Endothelial cell of umbilical vein (primary cell): ENCODE measurements around the gene WDFY3. TPM values are rescaled to one million over a fixed set of nuclear protein-coding genes. Genes with fewer than 3 reads are reported as not detected.

Experiments
- BruUV-seq: library from RNA; stranded (reverse); fragments of 400-500 nt; replicated peaks from 2 replicates; lab custom pipeline; 2021; lab: Mats Ljungman, UMichigan
- CTCF ChIA-PET: fragments of 300-600, 350-600 bp; sonication (Branson Sonifier 250); formaldehyde crosslinking; loops from one replicate; lab custom pipeline; 2021; ENCODE audit warnings: antibody characterized with exemption, inconsistent platforms; lab: Charles Lee
- POLR2A ChIA-PET: fragments of 300-600, 350-600 bp; sonication (Branson Sonifier 250); formaldehyde crosslinking; loops from one replicate; lab custom pipeline; 2021; ENCODE audit warnings: antibody characterized with exemption, inconsistent platforms; lab: Charles Lee
- DNase-seq: peaks from one replicate; pipeline ENCODE4 v3.0.0-alpha.2; 2011; ENCODE audit warnings: low read depth, low spot score
- FAIRE-seq: peaks from 2 replicates; lab custom pipeline; 2011; peaks lifted over from hg19 to GRCh38; lab: Jason Lieb, UNC
- H2AFZ ChIP-seq: 2 replicates; pipeline ENCODE4 v1.6.0; 2012; ENCODE audit warnings: low read depth, low read length, control low read depth, inconsistent platforms
- H3K27ac ChIP-seq: 2 replicates; pipeline ENCODE4 v1.5.1; 2011; ENCODE audit warnings: low read depth, mild to moderate bottlenecking, control low read depth, low read length, moderate library complexity; ENCODE audit not compliant: insufficient read depth
- H3K27me3 ChIP-seq, 2 experiments: 2 replicates each; pipeline versions ENCODE4 v1.6.0 to v1.6.1; 2011; ENCODE audit warnings: low read length in 2 of 2, mixed read lengths in 1 of 2; ENCODE audit not compliant: control insufficient read depth in 2 of 2, insufficient read depth in 2 of 2
- H3K36me3 ChIP-seq, 2 experiments: 2 replicates in 1 of 2; 3 replicates in 1 of 2; pipeline ENCODE4 v1.5.1; 2011; ENCODE audit warnings: low read length in 2 of 2, mild to moderate bottlenecking in 1 of 2, moderate library complexity in 1 of 2; ENCODE audit not compliant: control insufficient read depth in 2 of 2, insufficient read depth in 2 of 2; ENCODE audit errors: extremely low read depth in 1 of 2
- H3K4me1 ChIP-seq: 3 replicates; pipeline ENCODE4 v1.5.1; 2011; ENCODE audit warnings: mild to moderate bottlenecking, low read length; ENCODE audit not compliant: control insufficient read depth, insufficient read depth; ENCODE audit errors: extremely low read depth
- H3K4me2 ChIP-seq: 2 replicates; pipeline ENCODE4 v1.6.1; 2011; ENCODE audit warnings: low read length, control low read depth, mixed read lengths; ENCODE audit not compliant: insufficient read depth
- H3K4me3 ChIP-seq, 3 experiments: fragments of 200-600 bp in 1 of 3; sonication (generic), shearing (Covaris generic) in 1 of 3; replicated peaks in 1 of 3; 2 replicates each; pipeline ENCODE4 v1.5.1; 2011 to 2016; ENCODE audit warnings: control low read depth in 3 of 3, low read length in 3 of 3, mild to moderate bottlenecking in 2 of 3, inconsistent platforms in 1 of 3, low read depth in 1 of 3, moderate library complexity in 1 of 3; ENCODE audit not compliant: insufficient read depth in 1 of 3
- H3K79me2 ChIP-seq: 2 replicates; pipeline ENCODE4 v1.6.0; 2012; ENCODE audit warnings: low read length, inconsistent platforms; ENCODE audit not compliant: control insufficient read depth, insufficient read depth
- H3K9ac ChIP-seq: replicated peaks from 2 replicates; pipeline ENCODE3; 2011; ENCODE audit warnings: low read length, control low read depth; ENCODE audit not compliant: insufficient read depth; ENCODE audit errors: extremely low read depth
- H3K9me1 ChIP-seq: replicated peaks from 3 replicates; pipeline ENCODE4 v1.6.0; 2011; ENCODE audit warnings: mild to moderate bottlenecking, low read length; ENCODE audit not compliant: control insufficient read depth, insufficient read depth; ENCODE audit errors: extremely low read depth
- H3K9me3 ChIP-seq: replicated peaks from 2 replicates; pipeline ENCODE4 v1.5.1; 2012; ENCODE audit warnings: low read length, inconsistent platforms; ENCODE audit not compliant: control insufficient read depth, insufficient read depth
- H4K20me1 ChIP-seq: replicated peaks from 2 replicates; pipeline ENCODE3; 2011; ENCODE audit warnings: mild to moderate bottlenecking, low read length; ENCODE audit not compliant: control insufficient read depth, insufficient read depth; ENCODE audit errors: extremely low read depth
- EZH2 ChIP-seq: IDR thresholded peaks from 2 replicates; pipeline ENCODE4 v1.6.1; 2012; ENCODE audit warnings: borderline replicate concordance, low read depth, mild to moderate bottlenecking, moderate library complexity, low read length, inconsistent platforms; ENCODE audit not compliant: severe bottlenecking
- FOS ChIP-seq: IDR thresholded peaks from 2 replicates; pipeline ENCODE4 v1.6.1; 2011; ENCODE audit warnings: mild to moderate bottlenecking, low read length, moderate library complexity, borderline replicate concordance; ENCODE audit not compliant: insufficient read depth
- GATA2 ChIP-seq: IDR thresholded peaks from 2 replicates; pipeline ENCODE4 v1.7.0; 2011; ENCODE audit warnings: low read depth, mild to moderate bottlenecking, moderate library complexity, mixed read lengths, low read length; ENCODE audit not compliant: insufficient read length, insufficient read depth
- JUN ChIP-seq: IDR thresholded peaks from 2 replicates; pipeline ENCODE4 v1.6.1; 2011; ENCODE audit warnings: borderline replicate concordance, low read depth; ENCODE audit not compliant: insufficient read length, insufficient read depth
- MYC ChIP-seq: IDR thresholded peaks from one replicate; pipeline ENCODE4 v1.6.1; 2011; ENCODE audit warnings: mild to moderate bottlenecking, low read depth, low read length
- POLR2A ChIP-seq: IDR thresholded peaks from 2 replicates; pipeline ENCODE4 v1.6.1; 2012; ENCODE audit warnings: low read depth, mild to moderate bottlenecking, control low read depth, low read length
- POLR2AphosphoS5 ChIP-seq: IDR thresholded peaks from 2 replicates; pipeline ENCODE4 v1.6.1; 2012; ENCODE audit warnings: low read depth, mild to moderate bottlenecking, control low read depth, low read length, moderate library complexity; ENCODE audit not compliant: insufficient read depth
- dilution Hi-C: fragments of 300-500 bp; cut with MboI; formaldehyde crosslinking; loops from one replicate; pipeline ENCODE4 v1.15.0; 2019; ENCODE audit warnings: low sequenced_read_pairs; ENCODE audit not compliant: extremely low pct_ligation_motif_present
- intact Hi-C: fragments of 100-400 bp; cut with micrococcal nuclease; formaldehyde crosslinking; loops from one replicate; pipeline ENCODE4 v1.10.0; 2022
- polyA plus RNA-seq, 4 experiments: library from polyadenylated mRNA; depleted of rRNA in 3 of 4; stranded (reverse) in 3 of 4; unstranded in 1 of 4; fragments of >200 nt; gene quantifications; 2 replicates each; pipeline versions ENCODE4 v1.2.1 to v1.2.3, GENCODE V29; 2011 to 2012; ENCODE audit warnings: missing spikeins in 1 of 4
- total RNA-seq: library from RNA; stranded (reverse); gene quantifications from 2 replicates; pipeline ENCODE4 v1.2.3, GENCODE V29; 2021
- TF ChIP-seq, protein P1 (sequence below): IDR thresholded peaks from 2 replicates; pipeline ENCODE4 v1.6.1; 2011; ENCODE audit not compliant: insufficient read depth, insufficient read length
- TF ChIP-seq, protein P2 (sequence below), 2 donors: IDR thresholded peaks; 1 replicate in 1 of 2; 2 replicates in 1 of 2; pipeline ENCODE4 v1.5.1; 2011; ENCODE audit warnings: low read length in 2 of 2, mild to moderate bottlenecking in 2 of 2, moderate library complexity in 2 of 2, control low read depth in 1 of 2, inconsistent platforms in 1 of 2, low read depth in 1 of 2; ENCODE audit not compliant: insufficient read depth in 1 of 2; ENCODE audit errors: extremely low read depth in 1 of 2

Gene WDFY3
- total and polyA plus RNA-seq, 2 donors (not counting 3 experiments of a cell fraction or from before 2014, with no cell fraction given), result 37.0 to 113 TPM

DNA sequence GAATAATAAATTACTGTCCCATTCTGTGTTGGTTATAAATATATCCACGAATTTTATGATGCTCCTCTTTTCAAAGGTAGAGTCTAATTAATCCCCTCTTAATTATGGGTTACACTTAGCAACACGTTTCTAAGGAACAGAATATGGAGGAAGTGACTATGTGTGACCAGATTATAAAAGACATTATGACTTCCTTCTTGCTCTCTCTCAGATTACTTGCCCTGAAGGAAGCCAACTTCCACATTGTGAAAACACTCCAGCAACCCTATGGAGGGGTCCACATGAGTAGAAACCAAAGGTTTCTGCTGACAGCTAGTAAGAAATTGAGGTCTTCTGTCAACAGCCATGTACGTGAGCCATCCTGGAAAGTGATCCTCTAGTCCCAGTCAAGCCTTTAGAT, 59.3 kb downstream of the WDFY3 start:
- H3K9me1 ChIP-seq, result no peaks in the 10 kb centered on the region
- no peaks in the 10 kb centered on the region for H3K4me1 ChIP-seq
- no peak overlapping the region for H3K9ac ChIP-seq
- DNase-seq, result no peak
- H3K27me3 ChIP-seq, result no peaks in the 10 kb centered on the region
- intact Hi-C loops (no loop called here), dilution Hi-C loops (no loop called here)
- H3K79me2 ChIP-seq, result peaks cover 25% of the 10 kb centered on the region
- no TSS peak for BruUV-seq
- ChIA-PET CTCF (interaction anchor here (0.6 to 1.0 kb wide), 2 partner anchors 10 to 73 kb away, joined by 3 read pairs; no protein-coding TSS in a partner anchor), POLR2A (no interaction called here)
- TF ChIP-seq POLR2A (no peak), MYC (no peak), EZH2 (no peak), POLR2AphosphoS5 (no peak), FOS (no peak), JUN (no peak), GATA2 (no peak)
- TF ChIP-seq, protein P1, sequence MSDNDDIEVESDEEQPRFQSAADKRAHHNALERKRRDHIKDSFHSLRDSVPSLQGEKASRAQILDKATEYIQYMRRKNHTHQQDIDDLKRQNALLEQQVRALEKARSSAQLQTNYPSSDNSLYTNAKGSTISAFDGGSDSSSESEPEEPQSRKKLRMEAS, result no peak
- TF ChIP-seq, protein P2, sequence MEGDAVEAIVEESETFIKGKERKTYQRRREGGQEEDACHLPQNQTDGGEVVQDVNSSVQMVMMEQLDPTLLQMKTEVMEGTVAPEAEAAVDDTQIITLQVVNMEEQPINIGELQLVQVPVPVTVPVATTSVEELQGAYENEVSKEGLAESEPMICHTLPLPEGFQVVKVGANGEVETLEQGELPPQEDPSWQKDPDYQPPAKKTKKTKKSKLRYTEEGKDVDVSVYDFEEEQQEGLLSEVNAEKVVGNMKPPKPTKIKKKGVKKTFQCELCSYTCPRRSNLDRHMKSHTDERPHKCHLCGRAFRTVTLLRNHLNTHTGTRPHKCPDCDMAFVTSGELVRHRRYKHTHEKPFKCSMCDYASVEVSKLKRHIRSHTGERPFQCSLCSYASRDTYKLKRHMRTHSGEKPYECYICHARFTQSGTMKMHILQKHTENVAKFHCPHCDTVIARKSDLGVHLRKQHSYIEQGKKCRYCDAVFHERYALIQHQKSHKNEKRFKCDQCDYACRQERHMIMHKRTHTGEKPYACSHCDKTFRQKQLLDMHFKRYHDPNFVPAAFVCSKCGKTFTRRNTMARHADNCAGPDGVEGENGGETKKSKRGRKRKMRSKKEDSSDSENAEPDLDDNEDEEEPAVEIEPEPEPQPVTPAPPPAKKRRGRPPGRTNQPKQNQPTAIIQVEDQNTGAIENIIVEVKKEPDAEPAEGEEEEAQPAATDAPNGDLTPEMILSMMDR (IDR thresholded peaks at IDR 0.05; ENCODE audit: extremely low read depth in 1 of 2, insufficient read depth in 1 of 2, low read depth in 1 of 2, low read length in 2 of 2), result no peak
- H2AFZ ChIP-seq, result no peak overlapping the region
- no peak overlapping the region for H3K4me2 ChIP-seq
- H4K20me1 ChIP-seq, result no peaks in the 10 kb centered on the region
- H3K36me3 ChIP-seq, result peaks cover 0 to 5% of the 10 kb centered on the region in 2 experiments
- H3K4me3 ChIP-seq, result no peak overlapping the region
- H3K27ac ChIP-seq, result no peak overlapping the region
- FAIRE-seq, result no peak
- H3K9me3 ChIP-seq, result no peaks in the 10 kb centered on the region
